Bone marrow (tissue), 2 donors: ENCODE measurements around the gene PMPCA.
A peak's percentile ranks its signal among the peaks of the same experiment; 100 is the strongest.
"Not testable (repeated sequence)": the region's sequence is repeated elsewhere in the genome, so short reads cannot be mapped to it uniquely, and the experiment has no call there.

ENCODE experiments used
- DNase-seq, 2 donors: peaks; one replicate each; lab custom pipeline; 2025; lab: John Stamatoyannopoulos, UW

The PMPCA gene

GRCh38 chr9:136394312-136395019 lies 16.0 kb upstream of the PMPCA start:
- DNase-seq: no peak

GRCh38 chr9:136395020-136395340 lies 15.5 kb upstream of the PMPCA start:
- no peak for DNase-seq

- DNase-seq: no peak
These were observed 14.9 kb upstream of the PMPCA start for GRCh38 chr9:136395345-136396218.

- no peak for DNase-seq
These were observed 14.3 kb upstream of the PMPCA start for GRCh38 chr9:136396219-136396515.

- DNase-seq: no peak
These were observed 12.8 kb upstream of the PMPCA start for GRCh38 chr9:136397643-136398042.

- no peak for DNase-seq
These were observed 12.2 kb upstream of the PMPCA start for GRCh38 chr9:136398286-136398685.

GRCh38 chr9:136399176-136400037 lies 11.1 kb upstream of the PMPCA start:
- DNase-seq: peak in 1 of 2 donors; percentile 25

GRCh38 chr9:136400038-136400834 lies 10.2 kb upstream of the PMPCA start, which contains the start of gene SNAPC4:
TSS of gene SNAPC4 (minus strand) at chr9:136400170. CDS start at chr9:136398428, 1,742 bp downstream.
- peak; percentile 50 to 64 for DNase-seq

- no peak for DNase-seq
These were observed 9.1 kb upstream of the PMPCA start for GRCh38 chr9:136401173-136401922.

- DNase-seq: no peak
These were observed 8.4 kb upstream of the PMPCA start for GRCh38 chr9:136402067-136402466.

GRCh38 chr9:136403538-136403914 lies 6.9 kb upstream of the PMPCA start:
- no peak for DNase-seq

GRCh38 chr9:136403915-136404800 lies 6.3 kb upstream of the PMPCA start:
- no peak for DNase-seq

GRCh38 chr9:136404801-136405136 lies 5.7 kb upstream of the PMPCA start:
- DNase-seq: no peak

- DNase-seq: no peak
These were observed 5.0 kb upstream of the PMPCA start for GRCh38 chr9:136405481-136405880.

- DNase-seq: not testable (repeated sequence)
These were observed 4.6 kb upstream of the PMPCA start for GRCh38 chr9:136405904-136406303.

- not testable (repeated sequence) for DNase-seq
These were observed 3.4 kb upstream of the PMPCA start for GRCh38 chr9:136407061-136407460.

GRCh38 chr9:136407911-136408310 lies 2.5 kb upstream of the PMPCA start:
- no peak for DNase-seq

- peak in 1 of 2 donors; percentile 14 for DNase-seq
These were observed 652 bp upstream of the PMPCA start for GRCh38 chr9:136409557-136410455.

GRCh38 chr9:136411378-136411777 lies 920 bp downstream of the PMPCA start:
- no peak for DNase-seq
